ENCODE measurements around the gene PARK7. TPM values are rescaled to one million over a fixed set of nuclear protein-coding genes. Genes with fewer than 3 reads are reported as not detected.

PARK7 gene
- total and polyA plus RNA-seq, 12 donors, result 266 to 697 (median 398) TPM

DNA sequence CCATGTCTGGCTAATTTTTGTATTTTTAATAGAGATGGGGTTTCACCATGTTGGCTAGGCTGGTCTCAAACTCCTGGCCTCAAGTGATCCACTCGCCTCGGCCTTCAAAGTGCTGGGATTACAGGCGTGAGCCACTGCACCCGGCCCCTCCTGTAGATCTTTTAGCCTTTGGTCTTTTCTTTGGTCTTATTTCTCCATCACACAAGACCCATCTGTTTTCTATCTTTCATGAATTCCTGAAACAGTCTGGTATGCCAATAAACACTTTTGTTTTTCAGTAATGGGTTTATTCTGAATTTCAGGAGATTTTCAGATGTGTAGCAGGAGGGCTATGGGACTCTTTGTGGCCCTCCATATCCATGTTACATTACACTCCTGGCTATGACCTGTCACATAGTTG lies 41.4 kb downstream of the PARK7 start:
- WGBS, 4 donors, result 82 to 99% (median 94%) methylated on average over 4 of the region's 4 CpGs
- Histone ChIP-seq H3K36me3 (replicated peaks in 1 of 2) (no peaks in the 10 kb centered on the region), H3K4me3 (no peak overlapping the region), H3K9me3 (replicated peaks in 1 of 3) (no peaks in the 10 kb centered on the region), H3K4me1 (replicated peaks in 1 of 2) (peaks cover 27 to 40% of the 10 kb centered on the region in 2 donors), H3K27me3 (no peaks in the 10 kb centered on the region), H3K27ac (peak overlapping the region in 1 of 5 donors; percentile 94)
- DNase-seq, result no peak
- TF ChIP-seq, protein P1, sequence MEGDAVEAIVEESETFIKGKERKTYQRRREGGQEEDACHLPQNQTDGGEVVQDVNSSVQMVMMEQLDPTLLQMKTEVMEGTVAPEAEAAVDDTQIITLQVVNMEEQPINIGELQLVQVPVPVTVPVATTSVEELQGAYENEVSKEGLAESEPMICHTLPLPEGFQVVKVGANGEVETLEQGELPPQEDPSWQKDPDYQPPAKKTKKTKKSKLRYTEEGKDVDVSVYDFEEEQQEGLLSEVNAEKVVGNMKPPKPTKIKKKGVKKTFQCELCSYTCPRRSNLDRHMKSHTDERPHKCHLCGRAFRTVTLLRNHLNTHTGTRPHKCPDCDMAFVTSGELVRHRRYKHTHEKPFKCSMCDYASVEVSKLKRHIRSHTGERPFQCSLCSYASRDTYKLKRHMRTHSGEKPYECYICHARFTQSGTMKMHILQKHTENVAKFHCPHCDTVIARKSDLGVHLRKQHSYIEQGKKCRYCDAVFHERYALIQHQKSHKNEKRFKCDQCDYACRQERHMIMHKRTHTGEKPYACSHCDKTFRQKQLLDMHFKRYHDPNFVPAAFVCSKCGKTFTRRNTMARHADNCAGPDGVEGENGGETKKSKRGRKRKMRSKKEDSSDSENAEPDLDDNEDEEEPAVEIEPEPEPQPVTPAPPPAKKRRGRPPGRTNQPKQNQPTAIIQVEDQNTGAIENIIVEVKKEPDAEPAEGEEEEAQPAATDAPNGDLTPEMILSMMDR (IDR thresholded peaks at IDR 0.05), result no peak
- no peak for TF ChIP-seq POLR2A (IDR thresholded peaks at IDR 0.05)
- intact Hi-C loops (cut with DNase I), result no loop called here

DNA sequence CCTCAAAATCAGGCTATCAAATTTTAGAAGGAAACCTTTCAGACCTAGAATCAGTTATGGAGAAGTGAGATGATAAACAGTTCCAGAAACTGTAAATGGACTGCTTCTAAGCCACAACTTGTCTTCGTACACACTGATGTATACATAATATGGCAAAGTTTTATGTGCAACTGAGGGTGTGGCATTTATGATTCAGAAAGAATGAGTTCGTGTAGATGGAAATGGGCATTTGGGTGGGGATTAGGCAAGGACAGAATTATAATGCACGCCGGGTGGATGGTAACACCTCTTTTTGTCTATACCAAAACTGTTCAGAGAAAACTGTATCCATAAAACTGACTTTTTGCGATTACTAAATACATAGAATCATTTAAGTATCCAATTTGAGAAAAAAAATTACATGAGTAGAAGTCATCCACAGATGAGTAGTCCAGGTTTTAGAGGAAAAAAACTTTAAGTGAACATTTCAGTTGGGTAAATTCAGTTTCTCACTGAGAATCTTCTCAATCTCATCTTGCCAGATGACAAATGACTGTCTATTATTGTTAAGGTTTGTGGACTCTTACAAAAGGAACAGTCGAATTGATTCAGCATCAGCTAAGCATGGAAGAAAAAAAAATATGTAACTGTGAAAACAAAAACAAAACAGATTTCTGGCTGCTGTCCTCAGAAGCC lies 42.1 kb downstream of the PARK7 start:
- Histone ChIP-seq H3K27me3 (no peaks in the 10 kb centered on the region), H3K27ac (peak overlapping the region in 4 of 5 donors; percentile 82 to 94 (median 86)), H3K9me3 (replicated peaks in 1 of 3) (no peaks in the 10 kb centered on the region), H3K36me3 (replicated peaks in 1 of 2) (no peaks in the 10 kb centered on the region), H3K4me3 (no peak overlapping the region), H3K4me1 (replicated peaks in 1 of 2) (peaks cover 27 to 40% of the 10 kb centered on the region in 2 donors)
- no peak for DNase-seq
- intact Hi-C loops (cut with DNase I), result no loop called here
- no peak for TF ChIP-seq POLR2A (IDR thresholded peaks at IDR 0.05)
- TF ChIP-seq, protein P1 (IDR thresholded peaks at IDR 0.05), result no peak
- 88% methylated on average over 6 of the region's 6 CpGs for WGBS, 4 donors

GRCh38 chr1:8004113-8004802 lies 42.7 kb downstream of the PARK7 start:
- DNase-seq, result peak in 3 of 7 donors; percentile 29 to 81 (median 33)
- Histone ChIP-seq H3K27me3 (no peaks in the 10 kb centered on the region), H3K36me3 (replicated peaks in 1 of 2) (peaks cover 0 to 4% of the 10 kb centered on the region in 2 donors), H3K4me3 (peak overlapping the region in 1 of 4 donors; percentile 16), H3K27ac (peak overlapping the region; percentile 56 to 94 (median 85)), H3K4me1 (replicated peaks in 1 of 2) (peaks cover 27 to 40% of the 10 kb centered on the region in 2 donors), H3K9me3 (replicated peaks in 1 of 3) (no peaks in the 10 kb centered on the region)
- intact Hi-C loops (cut with DNase I), result no loop called here
- WGBS, 4 donors, result 37 to 49% (median 44%) methylated on average over 16 to 18 of the region's 18 CpGs
- TF ChIP-seq, protein P1 (IDR thresholded peaks at IDR 0.05), result no peak
- TF ChIP-seq POLR2A (IDR thresholded peaks at IDR 0.05), result no peak

GRCh38 chr1:8004803-8005573 lies 43.5 kb downstream of the PARK7 start:
- Histone ChIP-seq H3K9me3 (replicated peaks in 1 of 3) (no peaks in the 10 kb centered on the region), H3K4me3 (peak overlapping the region in 1 of 4 donors; percentile 16), H3K27ac (peak overlapping the region; percentile 56 to 94 (median 85)), H3K27me3 (no peaks in the 10 kb centered on the region), H3K4me1 (replicated peaks in 1 of 2) (peaks cover 27 to 40% of the 10 kb centered on the region in 2 donors), H3K36me3 (replicated peaks in 1 of 2) (peaks cover 0 to 4% of the 10 kb centered on the region in 2 donors)
- TF ChIP-seq POLR2A (IDR thresholded peaks at IDR 0.05), result peak in 1 of 2 donors; percentile 75
- TF ChIP-seq, protein P1 (IDR thresholded peaks at IDR 0.05), result peak in 4 of 6 experiments; percentile 12 to 35 (median 27)
- intact Hi-C loops (cut with DNase I), result no loop called here
- DNase-seq, result peak; percentile 82 to 98 (median 95)
- 5 to 25% (median 17%) methylated on average over 8 to 17 of the region's 17 CpGs for WGBS, 4 donors

All from adrenal gland (tissue), 12 donors.